RWPE2 (cell line): ENCODE data around the gene DPM2.

Experiments
- ATAC-seq: fragments of 200-7000 bp; cut with Tn5 transposase; 3 replicates; pipeline ENCODE4 v1.9.1; 2021; ENCODE audit warnings: low read depth
- DNase-seq: peaks from one replicate; pipeline ENCODE4 v3.0.0-alpha.2; 2020; ENCODE audit warnings: low spot score
- H3K27ac ChIP-seq: fragments of 450-650 bp; 2 replicates; pipeline ENCODE4 v1.5.1; 2017; ENCODE audit warnings: mild to moderate bottlenecking; ENCODE audit not compliant: poor library complexity, severe bottlenecking
- H3K27me3 ChIP-seq: fragments of 250-450 bp; sonication (Bioruptor Pico); 2 replicates; pipeline ENCODE4 v1.5.1; 2021; ENCODE audit warnings: mild to moderate bottlenecking, moderate library complexity; ENCODE audit not compliant: insufficient read depth, poor library complexity, severe bottlenecking
- H3K36me3 ChIP-seq: fragments of 250-450 bp; sonication (Bioruptor Pico); 2 replicates; pipeline ENCODE4 v1.5.1; 2020; ENCODE audit warnings: low read depth, mild to moderate bottlenecking, moderate library complexity
- H3K4me1 ChIP-seq: fragments of 250-450 bp; sonication (Bioruptor Pico); 2 replicates; pipeline ENCODE4 v1.5.1; 2021; ENCODE audit warnings: mild to moderate bottlenecking, moderate library complexity; ENCODE audit not compliant: insufficient read depth, poor library complexity, severe bottlenecking
- H3K4me3 ChIP-seq: fragments of 250-450 bp; sonication (Bioruptor Pico); 2 replicates; pipeline ENCODE4 v1.5.1; 2021; ENCODE audit warnings: mild to moderate bottlenecking, moderate library complexity; ENCODE audit not compliant: severe bottlenecking
- H3K9me3 ChIP-seq: fragments of 250-450 bp; sonication (Bioruptor Pico); 2 replicates; pipeline ENCODE4 v1.5.1; 2021; ENCODE audit warnings: mild to moderate bottlenecking, moderate library complexity; ENCODE audit not compliant: severe bottlenecking
- CTCF ChIP-seq: fragments of 450-650 bp; IDR thresholded peaks from one replicate; pipeline ENCODE4 v1.5.1; 2017; ENCODE audit warnings: mild to moderate bottlenecking, moderate library complexity; ENCODE audit not compliant: poor library complexity, severe bottlenecking

The DPM2 gene

GRCh38 chr9:127892831-127893230, 44.8 kb downstream of the DPM2 start:
- peaks cover 3% of the 10 kb centered on the region for H3K9me3 ChIP-seq
- ATAC-seq (no peak), DNase-seq (no peak)
- peaks cover 70% of the 10 kb centered on the region for H3K36me3 ChIP-seq
- no peak overlapping the region for H3K27ac ChIP-seq
- no peak for TF ChIP-seq CTCF
- no peaks in the 10 kb centered on the region for H3K27me3 ChIP-seq
- no peak overlapping the region for H3K4me3 ChIP-seq
- H3K4me1 ChIP-seq: no peaks in the 10 kb centered on the region

GRCh38 chr9:127890053-127890452, 47.6 kb downstream of the DPM2 start:
- H3K9me3 ChIP-seq: peaks cover under 1% of the 10 kb centered on the region
- no peak for ATAC-seq
- no peak for DNase-seq
- peaks cover 62% of the 10 kb centered on the region for H3K36me3 ChIP-seq
- TF ChIP-seq CTCF: no peak
- H3K27me3 ChIP-seq: no peaks in the 10 kb centered on the region
- no peak overlapping the region for H3K4me3 ChIP-seq
- no peak overlapping the region for H3K27ac ChIP-seq
- no peaks in the 10 kb centered on the region for H3K4me1 ChIP-seq

- no peak for DNase-seq
These were observed 49.9 kb downstream of the DPM2 start for GRCh38 chr9:127887792-127888191.

GRCh38 chr9:127886401-127886972, 51.2 kb downstream of the DPM2 start:
- DNase-seq (peak; percentile 56), ATAC-seq (0 out of 3 replicates have a peak, but pooled peaks have one; percentile 22)
- no peaks in the 10 kb centered on the region for H3K27me3 ChIP-seq
- no peak for TF ChIP-seq CTCF
- no peaks in the 10 kb centered on the region for H3K9me3 ChIP-seq
- H3K36me3 ChIP-seq: peaks cover 36% of the 10 kb centered on the region
- H3K27ac ChIP-seq: no peak overlapping the region
- H3K4me1 ChIP-seq: no peaks in the 10 kb centered on the region
- H3K4me3 ChIP-seq: no peak overlapping the region

More at GRCh38 chr9:127887792-127888191, 49.9 kb downstream of the DPM2 start:
- Histone ChIP-seq H3K4me3 (no peak overlapping the region), H3K27ac (no peak overlapping the region), H3K27me3 (no peaks in the 10 kb centered on the region), H3K4me1 (no peaks in the 10 kb centered on the region), H3K9me3 (no peaks in the 10 kb centered on the region), H3K36me3 (peaks cover 39% of the 10 kb centered on the region)
- no peak for TF ChIP-seq CTCF
- ATAC-seq: peak; percentile 62; the same call in 2 of the 3 replicates

GRCh38 chr9:127885508-127886281, 52.0 kb downstream of the DPM2 start:
- no peak for DNase-seq
- H3K4me1 ChIP-seq: no peaks in the 10 kb centered on the region
- H3K36me3 ChIP-seq: peaks cover 29% of the 10 kb centered on the region
- no peak overlapping the region for H3K27ac ChIP-seq
- no peak for ATAC-seq
- no peak for TF ChIP-seq CTCF
- H3K27me3 ChIP-seq: no peaks in the 10 kb centered on the region
- H3K9me3 ChIP-seq: no peaks in the 10 kb centered on the region
- no peak overlapping the region for H3K4me3 ChIP-seq
